Hematopoietic multipotent progenitor cell treated with erythropoietin and hydrocortisone succinate and interleukin-3 and kit ligand, for 17 days (in vitro differentiated cells): ENCODE measurements around the gene DEPDC5.
"Not testable (repeated sequence)": the region's sequence is repeated elsewhere in the genome, so short reads cannot be mapped to it uniquely, and the experiment has no call there.

Experiments
- DNase-seq: peaks from one replicate; pipeline ENCODE4 v3.0.0-alpha.2; 2015; ENCODE audit warnings: low spot score

DEPDC5 gene

DNA sequence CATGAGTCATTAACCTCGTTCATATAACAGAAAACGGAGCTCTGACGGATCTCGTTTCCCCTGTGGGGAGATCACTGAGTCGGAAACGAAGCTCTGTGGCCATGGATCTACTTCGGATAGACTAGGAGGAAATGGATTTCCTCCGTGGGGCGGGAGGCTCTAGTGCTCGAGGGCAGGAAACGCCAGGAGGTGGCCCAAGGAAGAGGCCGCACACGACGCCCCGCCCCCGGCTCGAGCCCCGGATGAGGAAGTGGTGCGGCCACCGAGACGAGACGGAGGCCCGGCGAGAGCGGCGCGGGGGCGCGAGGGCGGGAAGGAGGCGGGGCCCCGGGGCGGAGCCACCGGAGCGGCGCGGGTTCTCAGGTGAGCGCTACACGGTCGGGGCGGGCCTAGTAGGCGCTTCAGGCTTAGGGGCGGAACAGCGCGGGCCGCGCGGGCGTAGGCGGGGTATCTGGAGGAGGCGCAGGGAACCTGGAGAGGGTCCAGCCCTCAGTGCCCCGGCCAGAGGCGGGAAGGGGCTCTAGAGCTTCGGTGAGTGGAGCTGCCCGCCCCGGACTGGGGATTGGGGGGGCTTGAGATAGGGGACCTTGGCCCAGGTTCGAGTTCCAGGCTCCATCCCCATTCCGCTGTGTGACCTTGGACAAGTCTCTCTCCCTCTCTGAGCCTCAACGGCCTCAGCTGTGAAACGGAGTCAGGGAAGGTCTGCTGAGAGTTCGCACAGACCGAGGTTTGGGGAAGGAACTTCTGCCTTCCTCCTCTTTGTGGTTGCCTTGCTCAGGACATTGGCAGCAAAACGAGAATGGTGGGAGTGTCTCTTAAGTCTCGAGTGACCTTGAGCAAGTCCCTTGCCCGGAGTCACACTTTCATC is at the start of gene DEPDC5:
Gene DEPDC5 (plus strand): TSS at position 386 of the 868 bp plus-strand sequence. CDS start 903 bp downstream, outside the sequence.
- peak; percentile 94 for DNase-seq

DNA sequence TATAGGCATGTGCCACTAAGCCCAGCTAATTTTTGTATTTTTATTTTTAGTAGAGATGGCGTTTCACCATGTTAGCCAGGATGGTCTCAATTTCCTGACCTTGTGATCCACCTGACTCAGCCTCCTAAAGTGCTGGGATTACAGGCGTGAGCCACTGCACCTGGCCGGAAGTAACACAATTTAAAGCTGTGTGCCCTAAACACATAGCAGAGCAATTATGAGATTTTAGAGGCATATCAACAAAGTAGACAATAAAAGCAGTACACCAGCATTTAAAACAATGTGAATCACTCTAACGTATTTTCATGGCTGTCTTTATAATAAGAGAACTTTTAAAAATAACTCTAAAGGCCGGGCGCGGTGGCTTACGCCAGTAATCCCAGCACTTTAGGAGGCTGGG is 46.3 kb upstream of the DEPDC5 start:
- DNase-seq: no peak

DNA sequence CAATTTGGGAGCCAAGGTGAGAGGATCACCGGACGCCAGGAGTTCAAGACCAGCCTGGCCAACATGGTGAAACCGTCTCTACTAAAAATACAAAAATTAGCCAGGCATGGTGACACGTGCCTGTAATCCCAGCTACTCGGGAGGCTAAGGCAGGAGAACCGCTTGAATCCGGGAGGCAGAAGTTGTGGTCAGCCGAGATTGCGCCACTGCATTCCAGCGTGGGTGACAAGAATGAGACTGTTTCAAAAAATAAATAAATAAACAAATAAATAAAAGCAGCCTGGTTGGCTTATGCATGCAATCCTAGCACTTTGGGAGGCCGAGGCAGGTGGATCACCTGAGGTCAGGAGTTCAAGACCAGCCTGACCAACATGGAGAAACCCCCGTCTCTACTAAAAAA is 42.6 kb upstream of the DEPDC5 start:
- not testable (repeated sequence) for DNase-seq

DNA sequence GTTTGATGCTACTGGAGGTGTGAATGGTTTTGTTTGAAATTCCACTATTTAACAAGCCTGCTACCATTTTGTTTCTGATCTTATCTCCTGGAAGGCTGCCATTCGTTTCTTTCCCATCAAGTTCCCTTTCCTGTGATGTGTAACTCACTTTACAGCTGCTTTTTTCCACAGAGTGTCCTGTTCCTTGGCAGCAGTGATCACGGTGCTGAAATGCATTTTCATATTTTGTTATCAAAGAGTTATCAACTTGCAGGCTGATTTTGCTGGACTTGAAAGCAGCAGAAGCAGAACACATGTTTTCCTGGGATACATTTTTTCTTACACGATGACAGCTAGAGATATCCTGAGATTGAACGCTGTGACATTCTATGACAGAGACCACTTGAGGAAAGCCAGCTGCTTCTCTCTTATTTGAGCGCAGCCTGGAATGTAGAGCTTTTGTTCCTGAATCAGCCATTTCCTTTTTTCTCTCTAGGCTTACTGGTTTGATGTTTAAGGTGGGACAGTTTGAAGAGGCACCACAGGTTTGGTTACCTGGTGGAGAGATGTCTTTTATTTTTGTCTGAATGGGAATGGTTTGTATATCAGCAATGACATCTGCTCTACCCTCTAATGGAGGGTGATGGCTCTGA is 38.6 kb upstream of the DEPDC5 start:
- no peak for DNase-seq

DNA sequence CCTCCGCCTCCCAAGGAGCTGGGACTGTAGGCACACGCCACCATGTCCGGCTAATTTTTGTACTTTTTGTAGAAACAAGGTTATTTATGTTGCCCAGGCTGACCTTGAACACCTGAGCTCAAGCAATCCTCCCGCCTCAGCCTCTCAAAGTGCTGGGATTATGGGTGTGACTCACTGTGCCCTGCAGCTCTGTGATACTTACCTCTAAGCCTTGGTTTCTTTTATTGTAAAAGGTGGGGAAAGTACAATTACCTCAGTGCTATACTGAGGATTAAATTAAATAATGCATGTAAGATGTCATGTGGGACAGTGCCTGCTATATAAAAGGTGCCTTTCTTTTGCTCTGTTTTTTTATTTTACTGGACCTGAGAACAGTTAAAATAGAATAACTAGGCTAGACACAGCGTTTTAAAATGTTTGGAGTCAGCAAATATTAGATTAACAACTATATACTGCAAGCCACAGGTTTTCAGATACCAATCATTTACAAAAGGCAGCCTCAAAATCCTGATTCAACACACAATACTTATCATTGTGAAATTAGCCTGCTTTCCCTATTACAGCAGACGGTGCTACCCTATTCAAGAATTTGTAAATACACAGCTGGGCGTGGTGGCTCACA is 33.9 kb upstream of the DEPDC5 start:
- no peak for DNase-seq

DNA sequence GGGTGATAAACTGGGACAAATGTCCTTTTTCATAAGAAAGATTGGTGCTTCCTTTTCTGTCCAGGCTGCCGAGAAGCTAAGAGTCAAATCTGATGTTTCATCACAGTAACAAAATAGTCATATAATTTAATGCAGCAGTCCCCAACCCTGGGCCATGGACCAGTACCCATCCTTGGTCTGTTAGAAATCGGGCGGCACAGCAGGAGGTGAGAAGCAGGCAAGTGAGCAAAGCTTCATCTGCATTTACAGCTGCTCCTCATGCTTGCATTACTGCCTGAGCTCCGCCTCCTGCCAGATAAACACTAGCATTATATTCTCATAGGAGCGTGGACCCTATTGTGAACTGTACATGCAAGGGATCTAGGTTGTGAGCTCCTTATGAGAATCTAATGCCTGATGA is 30.1 kb upstream of the DEPDC5 start:
- DNase-seq: no peak

DNA sequence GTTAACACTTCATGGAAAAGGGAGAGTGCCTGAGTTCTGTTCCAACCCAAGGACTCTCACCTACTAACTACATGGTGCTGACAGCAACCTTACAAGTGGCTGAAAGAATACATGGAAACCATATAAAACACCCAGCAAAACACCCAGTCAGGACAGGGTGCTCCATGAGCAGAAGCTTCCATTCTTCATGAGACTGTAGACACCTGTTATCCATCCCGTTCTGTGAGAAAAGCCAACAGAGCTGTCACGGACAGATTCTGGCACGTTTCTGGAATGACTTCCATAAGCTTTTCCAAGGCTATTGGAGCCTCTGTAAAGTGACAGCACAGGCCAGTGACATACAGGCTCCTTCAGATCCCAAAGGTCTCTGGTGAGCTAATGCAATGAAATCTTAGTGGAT is 27.1 kb upstream of the DEPDC5 start:
- no peak for DNase-seq

DNA sequence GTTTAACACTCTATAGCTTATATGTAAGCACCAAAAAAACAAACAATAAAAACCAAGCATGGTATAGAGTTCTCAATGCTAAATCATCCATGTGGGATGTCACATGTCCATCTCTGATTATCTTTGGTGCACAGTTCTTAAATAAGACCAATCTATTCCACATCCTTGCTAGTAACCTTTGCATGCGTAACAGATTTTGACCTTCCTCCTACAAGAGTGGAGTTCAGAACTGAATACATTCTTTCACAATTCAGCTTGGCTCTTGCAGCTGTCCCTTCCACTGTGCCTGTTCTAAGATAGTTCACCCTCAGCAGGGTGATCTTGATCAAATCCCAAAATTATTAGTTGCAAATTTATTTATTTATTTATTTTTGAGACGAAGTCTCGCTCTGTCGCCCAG is 25.0 kb upstream of the DEPDC5 start:
- no peak for DNase-seq

DNA sequence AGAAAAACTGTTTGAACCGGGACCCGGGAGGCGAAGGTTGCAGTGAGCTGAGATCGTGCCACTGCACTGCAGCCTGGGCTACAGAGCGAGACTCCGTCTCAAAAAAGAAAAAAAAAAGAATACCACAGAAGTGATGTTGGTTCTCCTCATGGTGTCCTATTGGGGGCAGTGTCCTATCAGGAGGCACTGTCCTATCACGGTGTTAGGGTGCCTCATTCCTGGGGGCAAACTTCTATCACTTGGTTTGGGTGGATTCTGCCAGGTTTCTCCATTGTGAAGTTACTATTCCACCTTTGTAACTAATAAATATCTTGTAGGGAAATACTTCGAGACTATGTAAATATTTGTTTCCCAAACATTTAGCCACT is 23.5 kb upstream of the DEPDC5 start:
- DNase-seq: no peak

DNA sequence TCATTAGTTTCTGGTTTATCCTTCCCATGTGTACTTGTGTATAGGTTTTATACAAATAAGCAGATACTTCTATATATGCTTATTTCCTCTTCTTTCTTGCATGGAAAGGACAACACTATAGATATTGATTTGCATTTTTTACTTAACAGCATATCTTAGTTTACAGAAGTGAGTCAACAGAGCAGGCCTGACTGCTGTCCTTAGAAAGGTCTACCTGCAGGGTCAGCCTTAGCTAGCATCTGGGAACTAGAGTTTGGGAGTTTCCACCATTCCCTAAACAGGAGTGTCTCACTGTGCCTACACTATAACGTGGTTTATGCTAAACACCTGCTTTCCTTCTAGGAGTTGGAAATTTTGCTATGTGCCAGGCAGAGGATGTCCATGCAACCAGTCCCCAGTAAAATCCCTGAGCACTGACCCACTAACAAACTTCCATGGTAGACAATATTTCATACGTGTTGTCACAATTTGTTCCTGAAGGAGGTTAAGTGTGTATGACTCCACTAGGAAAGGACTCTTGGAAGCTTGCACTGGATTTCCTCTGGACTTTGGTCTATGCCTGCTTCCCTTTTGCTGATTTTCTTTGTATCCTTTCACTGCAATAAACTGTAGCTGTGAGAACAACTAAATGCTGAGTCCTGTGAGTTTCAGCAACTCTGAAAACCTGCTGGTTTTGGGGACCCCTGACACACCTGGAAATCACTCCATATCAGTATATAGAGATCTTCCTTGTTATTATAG is 21.6 kb upstream of the DEPDC5 start:
- no peak for DNase-seq

DNA sequence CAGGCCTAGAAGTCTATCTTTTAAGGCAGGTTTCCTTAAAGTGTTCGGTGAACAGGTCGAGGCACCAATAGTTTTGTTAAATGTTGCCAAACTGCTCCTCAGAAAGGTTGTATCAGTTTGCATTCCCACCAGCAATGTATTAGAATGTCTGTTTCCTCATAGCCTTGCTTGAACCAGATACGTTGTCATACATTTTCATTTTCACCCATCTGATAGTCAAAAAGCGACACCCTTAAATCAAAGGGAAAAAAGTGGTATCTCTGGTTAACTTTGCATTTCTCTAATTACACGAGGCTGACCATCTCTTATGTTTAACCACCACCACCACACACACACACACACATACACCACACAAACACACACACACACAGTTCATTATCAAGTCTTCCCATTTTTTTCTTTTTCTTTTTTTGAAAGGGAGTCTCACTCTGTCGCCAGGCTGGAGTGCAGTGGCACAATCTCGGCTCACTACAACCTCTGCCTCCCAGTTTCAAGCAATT is 20.2 kb upstream of the DEPDC5 start:
- DNase-seq: no peak

DNA sequence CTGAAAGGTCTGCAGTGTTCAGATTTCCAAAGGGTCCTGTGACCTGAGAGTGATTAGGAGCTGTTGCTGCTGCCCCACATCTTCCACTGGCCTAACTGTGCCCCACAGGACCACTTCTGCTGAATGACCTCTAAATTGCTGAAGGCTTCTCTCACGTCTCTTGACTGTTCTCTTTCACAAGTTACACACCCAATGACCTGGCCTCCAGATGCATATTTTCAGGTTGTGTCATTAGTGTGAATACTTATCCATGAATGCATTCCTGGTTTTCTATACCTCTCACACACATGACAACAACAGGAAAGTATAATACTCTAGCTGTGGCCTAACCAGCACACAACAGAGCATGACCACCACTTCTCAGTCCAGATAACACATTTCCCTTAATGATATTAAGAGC is 19.3 kb upstream of the DEPDC5 start:
- no peak for DNase-seq

DNA sequence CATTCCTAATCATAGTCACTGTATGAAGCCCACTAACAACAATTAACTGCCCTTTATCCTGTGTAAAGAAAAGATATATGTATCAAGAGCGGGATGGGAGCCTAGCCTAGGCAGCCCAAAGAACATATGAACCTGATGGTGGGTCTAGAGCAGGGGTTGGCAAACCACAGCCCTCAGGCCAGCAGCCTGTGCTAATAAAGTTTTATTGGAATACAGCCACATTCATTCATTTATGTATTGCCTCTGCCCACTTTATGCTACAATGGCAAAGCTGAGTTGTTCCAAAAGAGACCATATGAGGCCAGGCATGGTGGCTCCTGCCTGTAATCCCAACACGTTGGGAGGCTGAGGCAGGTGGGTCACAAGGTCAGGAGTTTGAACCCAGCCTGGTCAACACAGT is 17.4 kb upstream of the DEPDC5 start:
- DNase-seq: no peak

DNA sequence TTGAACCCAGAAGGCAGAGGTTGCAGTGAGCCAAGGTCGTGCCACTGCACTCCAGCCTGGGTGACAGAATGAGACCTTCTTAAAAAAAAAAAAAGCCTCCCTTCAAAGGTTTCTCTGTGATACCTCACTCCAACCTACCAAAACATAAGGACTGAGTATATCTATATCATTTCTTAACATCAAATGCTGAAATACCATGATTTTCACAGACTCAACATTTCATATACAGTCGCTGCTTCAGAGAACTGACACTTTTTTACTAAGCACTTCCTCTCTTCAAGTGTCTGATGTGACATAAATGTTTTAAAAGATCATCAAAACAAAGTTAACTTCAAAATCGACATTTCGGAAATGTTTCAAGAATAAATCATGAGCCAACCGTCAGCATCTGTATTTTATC is 15.9 kb upstream of the DEPDC5 start:
- DNase-seq: no peak

DNA sequence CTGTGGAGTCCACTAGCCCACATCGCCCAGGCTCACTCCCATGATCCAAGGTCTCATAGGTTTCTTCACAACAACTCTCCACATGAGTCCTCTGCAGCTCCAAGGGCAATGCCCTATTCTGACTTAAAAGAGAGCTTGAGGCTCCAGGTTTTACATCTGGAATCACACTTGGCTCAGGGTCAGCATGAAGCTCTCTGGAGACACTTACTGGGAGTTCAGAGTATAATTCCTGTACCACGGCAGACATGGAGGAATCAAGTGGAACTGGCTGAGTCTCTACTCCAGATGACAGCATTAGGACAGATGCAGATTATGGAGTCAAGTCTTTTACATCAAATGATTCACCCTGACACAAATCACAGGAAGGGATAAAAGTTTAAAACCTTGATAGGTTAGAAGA is 15.3 kb upstream of the DEPDC5 start:
- no peak for DNase-seq

DNA sequence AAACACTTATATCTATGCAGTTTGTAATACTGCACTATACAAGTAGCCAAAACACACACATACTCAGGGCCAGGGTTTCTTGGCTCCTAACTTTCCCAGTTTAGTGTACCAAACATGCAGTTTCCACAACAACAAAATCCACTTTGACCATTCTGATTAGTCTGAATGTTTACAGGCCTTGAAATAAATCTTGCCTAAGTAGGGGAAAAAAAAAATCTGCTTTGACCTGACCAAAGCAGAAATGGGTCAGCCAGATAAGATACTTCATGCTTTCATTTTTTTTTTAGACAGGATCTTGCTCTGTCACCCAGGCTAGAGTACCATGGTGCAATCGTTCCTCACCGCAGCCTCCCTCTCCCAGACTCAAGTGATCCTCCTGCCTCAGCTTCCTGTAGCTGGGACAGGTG is 14.0 kb upstream of the DEPDC5 start:
- no peak for DNase-seq

DNA sequence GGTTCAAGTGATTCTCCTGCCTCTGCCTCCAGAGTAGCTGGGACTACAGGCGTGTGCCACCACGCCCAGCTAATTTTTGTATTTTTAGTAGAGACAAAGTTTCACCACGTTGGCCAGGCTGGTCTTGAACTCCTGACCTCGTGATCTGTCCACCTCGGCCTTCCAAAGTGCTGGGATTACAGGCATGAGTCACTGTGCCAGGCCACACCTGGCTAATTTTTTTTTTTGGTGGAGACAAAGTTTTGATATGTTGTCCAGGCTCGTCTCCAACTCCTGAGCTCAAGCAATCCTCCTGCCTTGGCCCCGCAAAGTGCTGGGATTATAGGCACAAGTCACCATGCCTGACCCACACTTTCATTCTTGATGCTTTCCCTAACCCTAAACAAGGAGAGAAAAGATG is 13.5 kb upstream of the DEPDC5 start:
- DNase-seq: not testable (repeated sequence)

DNA sequence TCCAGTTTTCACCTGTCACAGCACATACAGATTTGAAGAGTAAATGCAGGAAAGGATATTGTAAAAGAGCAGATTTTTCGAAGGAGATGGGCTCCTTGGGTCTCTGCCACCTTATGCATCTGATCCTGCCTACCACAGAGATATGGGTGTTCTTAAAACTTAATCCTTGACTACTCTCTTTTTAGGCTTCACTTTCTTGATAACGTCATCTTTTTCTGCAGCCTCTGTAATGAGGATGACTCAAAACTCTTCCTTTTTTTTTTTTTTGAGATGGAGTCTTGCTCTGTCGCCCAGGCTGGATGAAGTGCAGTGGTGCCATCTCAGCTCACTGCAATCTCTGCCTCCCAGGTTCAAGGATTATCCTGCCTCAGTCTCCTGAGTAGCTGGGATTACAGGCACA is 11.7 kb upstream of the DEPDC5 start:
- DNase-seq: no peak

DNA sequence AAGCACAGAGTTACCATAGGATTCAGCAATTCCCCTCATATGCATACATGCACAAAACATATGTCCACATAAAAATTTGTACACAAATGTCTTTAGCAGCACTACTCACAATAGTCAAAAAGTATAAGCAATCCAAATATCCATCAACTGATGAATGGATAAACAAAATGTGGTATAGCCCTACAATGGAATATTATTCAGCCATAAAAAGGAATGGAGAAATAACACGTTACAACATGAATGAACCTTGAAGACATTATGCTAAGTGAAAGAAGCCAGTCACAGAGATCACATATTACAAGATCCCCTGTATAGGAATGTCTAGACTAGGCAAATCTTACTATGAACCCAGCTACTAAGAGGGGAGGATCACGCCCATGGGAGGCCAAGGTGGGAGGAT is 11.1 kb upstream of the DEPDC5 start:
- no peak for DNase-seq

DNA sequence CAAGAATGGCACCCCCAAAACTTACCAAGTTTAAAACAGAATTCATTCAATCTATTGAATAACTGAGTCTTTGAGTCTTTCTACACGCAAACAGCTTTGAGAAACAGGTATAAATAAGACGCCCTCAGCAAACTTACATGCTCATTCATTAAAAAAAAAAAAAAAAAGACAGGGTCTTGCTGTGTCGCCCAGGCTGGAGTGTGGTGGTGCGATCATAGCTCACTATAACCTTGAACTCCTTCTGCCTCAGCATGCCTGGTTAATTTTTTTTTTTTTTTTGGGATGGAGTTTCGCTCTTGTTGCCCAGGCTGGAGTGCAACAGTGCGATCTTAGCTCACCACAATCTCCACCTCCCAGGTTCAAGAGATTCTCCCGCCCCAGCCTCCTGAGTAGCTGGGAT is 9.9 kb upstream of the DEPDC5 start:
- no peak for DNase-seq

DNA sequence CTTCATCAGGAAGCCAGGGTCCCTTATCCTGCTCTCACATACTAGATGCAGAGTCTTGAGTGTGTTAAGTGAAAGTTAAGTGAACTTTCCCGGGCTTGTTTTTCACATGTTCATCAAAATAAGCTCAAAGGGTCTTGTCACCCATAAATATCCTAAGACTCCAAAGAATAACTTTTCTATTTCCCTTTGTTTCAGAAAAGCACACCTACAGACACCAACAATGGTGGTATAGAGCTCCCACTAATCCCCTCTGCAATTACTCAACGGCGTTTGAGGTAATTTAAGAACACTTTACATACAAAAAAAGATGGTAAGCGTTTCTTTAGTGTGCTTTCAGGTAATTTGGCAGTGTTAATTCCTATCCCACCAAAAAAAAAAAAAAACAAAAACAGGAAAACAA is 6.4 kb upstream of the DEPDC5 start:
- DNase-seq: no peak

DNA sequence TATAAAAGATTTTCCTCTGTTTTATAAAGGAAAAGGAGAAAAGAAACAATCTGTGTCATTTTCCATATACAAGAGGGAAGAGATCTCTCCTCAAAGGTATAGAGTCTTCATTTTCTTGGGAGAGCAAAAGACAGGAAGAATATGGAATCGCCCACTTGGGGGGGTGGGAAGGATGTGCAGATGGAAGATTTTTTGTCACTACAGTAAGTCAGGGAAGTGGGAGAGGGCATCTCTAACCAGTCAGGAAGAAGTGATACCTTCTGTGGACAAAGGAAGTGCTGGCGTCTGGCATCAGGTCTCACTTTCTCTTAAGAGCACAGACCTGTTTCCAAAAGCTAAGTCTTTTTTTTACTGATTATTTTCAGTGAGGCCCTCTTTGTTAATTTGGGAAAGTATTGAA is 5.3 kb upstream of the DEPDC5 start:
- no peak for DNase-seq
